HG03520 (cell line): ENCODE data around the gene WBP2NL.

Source experiments
- ATAC-seq: cut with Tn5 transposase; IDR thresholded peaks from one replicate; pipeline ENCODE4 v1.9.1; 2021; ENCODE audit warnings: mild to moderate bottlenecking, moderate library complexity; ENCODE audit not compliant: unreplicated experiment

WBP2NL gene

DNA sequence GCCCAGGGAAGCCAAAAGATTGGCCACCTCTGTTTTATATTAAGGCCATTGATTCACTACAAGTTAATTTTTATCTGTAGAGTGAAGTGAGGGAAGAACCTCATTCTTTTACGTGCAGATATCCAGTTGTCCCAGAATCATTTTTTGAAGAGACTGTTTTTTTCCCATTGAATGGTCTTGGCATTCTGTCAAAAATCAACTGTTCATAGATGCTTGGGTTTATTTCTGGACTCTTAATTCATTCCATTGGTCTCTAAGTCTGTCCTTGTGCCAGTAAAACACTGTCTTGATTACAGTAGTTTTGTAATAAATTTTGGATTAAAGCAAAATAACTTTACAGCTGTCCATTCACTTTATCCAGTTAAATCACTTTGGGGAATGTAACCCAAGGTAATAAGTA is 26.8 kb downstream of the WBP2NL start:
- ATAC-seq = no peak

DNA sequence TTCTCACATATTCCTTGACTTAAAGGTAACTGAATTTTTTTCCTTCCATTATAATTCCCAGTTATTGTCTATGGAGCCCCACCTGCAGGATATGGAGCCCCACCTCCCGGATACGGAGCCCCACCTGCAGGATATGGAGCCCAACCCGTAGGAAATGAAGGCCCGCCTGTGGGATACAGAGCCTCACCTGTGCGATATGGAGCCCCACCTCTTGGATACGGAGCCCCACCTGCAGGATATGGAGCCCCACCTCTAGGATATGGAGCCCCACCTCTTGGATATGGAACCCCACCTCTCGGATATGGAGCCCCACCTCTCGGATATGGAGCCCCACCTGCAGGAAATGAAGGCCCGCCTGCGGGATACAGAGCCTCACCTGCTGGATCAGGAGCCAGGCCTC is 28.1 kb downstream of the WBP2NL start:
- ATAC-seq = no peak

DNA sequence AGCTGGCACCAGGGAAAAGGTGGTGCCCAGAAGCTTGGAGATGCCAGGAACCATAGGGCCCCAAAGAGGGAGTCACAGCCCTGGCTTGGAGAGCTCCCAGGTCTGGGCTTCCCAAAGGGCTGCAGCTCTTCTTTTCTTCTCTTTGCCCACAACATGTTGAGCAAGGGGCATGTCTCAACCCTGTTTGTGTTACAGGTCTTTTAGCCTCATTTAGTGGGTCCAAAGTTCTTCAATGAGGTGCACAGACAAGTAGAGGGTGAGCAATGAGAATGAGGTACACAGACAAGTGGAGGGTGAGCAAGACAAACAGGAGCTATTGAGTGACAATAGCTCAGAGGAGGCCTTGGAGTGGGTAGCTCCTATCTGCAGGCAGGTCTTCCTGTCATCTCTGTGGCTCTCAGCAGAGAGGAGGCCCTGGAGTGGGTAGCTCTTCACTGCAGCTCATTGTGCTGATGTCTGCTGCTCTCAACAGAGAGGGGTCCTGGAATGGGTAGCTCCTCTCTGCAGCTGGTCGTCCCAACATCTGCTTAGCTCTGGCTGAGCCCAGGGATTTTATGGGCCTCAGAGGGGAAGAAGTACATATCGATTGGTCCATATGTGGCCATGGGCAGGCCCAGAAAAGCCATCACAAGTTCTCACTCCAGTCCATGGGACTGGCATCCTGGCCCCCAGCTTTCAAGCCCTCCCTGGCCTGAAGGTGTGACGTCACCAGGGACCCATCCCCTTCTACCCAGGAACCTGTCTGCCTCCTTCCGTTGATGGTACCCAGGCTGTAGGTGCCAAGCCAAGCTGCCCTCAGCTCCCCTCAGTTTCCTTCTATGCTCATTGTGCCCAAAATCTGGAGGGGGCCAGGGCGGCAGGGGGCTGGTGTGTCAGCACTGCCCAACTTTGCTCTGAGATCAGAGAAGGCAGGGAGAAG is 34.9 kb downstream of the WBP2NL start:
- ATAC-seq = no peak

DNA sequence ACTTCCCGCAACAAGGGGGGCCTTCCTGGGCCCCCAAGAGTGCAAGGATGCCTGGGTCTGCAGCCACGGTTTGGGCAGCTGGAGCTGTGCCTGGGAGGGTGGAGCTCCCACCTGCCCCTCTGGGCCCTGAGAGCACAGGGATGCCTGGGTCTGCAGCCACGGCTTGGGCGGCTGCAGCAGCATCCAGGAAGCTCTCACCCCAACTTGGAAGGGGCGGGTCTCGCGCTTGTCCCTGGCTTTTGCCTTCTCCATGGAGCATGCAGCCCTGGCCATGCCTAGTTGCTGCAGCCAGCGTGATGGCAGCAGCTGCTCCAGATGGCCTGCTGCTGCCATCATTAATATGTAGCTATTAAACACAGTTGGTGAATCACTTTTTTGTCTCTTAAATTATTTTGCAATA is 36.7 kb downstream of the WBP2NL start:
- no peak for ATAC-seq

DNA sequence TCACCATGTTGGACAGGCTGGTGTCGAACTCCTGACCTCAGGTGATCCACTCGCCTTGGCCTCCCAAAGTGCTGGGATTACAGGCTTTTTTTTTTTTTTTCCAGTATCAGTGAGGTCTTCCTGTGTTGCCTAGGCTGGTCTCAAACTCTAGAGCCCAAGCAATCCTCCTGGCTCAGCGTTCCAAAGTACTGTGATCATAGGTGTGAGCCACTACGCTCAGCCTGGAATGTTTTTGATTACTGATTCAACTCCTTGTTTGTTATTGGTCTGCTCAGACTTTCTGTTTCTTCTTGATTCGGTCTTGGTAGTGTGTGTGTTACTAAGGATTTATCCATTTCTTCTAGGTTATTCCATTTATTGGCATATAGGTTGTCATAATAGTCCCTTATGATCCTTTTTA is 40.7 kb downstream of the WBP2NL start:
- no peak for ATAC-seq

DNA sequence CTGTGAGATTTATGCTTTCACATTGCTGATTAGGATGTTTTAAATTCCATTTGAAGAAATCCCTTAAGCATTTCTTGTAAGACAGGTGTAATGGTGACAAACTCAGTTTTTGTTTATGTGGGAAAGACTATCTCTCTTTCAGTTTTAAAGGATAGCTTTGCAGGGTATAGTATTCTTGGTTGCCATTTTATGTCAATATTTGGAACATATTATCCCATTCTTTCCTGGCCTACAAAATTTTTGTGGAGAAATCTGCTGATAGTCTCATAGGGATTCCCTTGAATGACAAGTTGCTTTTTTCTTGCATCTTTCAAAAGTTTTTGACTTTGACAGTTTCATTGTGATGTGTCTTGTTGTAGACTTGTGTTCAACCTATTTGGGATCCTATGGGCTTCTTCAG is 43.2 kb downstream of the WBP2NL start:
- no peak for ATAC-seq

DNA sequence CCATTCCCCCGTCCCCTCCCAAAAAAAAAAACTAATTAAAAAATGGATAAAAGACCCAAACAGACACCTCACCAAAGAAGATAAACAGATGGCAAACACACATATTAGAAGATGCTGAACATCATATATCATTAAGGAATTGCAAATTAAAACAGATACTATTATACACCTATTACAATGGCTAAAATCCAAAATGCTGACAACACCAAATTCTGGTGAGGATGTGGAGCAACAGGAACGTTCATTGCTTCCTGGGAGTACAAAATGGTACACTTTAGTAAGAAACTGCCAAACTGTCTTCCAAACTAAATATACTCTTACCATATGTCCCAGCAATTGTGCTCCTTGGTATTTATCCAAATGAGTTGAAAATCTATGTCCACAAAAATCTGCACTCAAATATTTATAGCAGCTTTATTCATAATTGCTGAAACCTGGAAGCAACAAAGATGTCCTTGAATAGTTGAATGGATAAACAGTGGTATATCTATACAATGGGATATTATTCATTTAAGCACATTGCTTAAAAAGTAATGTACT is 52.1 kb downstream of the WBP2NL start:
- ATAC-seq = no peak

DNA sequence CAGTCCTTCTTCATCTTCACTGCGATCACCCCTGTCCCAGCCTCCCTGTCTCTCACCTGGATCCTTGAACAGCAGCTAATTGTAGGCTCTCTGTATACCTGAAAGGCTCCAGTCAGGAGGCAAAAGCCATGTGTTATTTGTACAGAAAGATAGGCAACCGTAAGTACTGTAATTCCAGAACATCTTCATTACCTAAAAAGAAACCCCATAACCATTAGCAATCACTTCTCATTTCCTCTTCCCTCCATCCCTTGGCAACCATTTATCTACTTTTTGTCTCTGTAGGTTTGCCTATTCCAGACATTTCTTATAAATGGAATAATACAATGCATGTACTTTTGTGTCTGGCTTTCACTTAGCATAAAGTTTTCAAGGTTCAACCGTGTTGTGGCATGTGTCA is 54.2 kb downstream of the WBP2NL start:
- no peak for ATAC-seq

DNA sequence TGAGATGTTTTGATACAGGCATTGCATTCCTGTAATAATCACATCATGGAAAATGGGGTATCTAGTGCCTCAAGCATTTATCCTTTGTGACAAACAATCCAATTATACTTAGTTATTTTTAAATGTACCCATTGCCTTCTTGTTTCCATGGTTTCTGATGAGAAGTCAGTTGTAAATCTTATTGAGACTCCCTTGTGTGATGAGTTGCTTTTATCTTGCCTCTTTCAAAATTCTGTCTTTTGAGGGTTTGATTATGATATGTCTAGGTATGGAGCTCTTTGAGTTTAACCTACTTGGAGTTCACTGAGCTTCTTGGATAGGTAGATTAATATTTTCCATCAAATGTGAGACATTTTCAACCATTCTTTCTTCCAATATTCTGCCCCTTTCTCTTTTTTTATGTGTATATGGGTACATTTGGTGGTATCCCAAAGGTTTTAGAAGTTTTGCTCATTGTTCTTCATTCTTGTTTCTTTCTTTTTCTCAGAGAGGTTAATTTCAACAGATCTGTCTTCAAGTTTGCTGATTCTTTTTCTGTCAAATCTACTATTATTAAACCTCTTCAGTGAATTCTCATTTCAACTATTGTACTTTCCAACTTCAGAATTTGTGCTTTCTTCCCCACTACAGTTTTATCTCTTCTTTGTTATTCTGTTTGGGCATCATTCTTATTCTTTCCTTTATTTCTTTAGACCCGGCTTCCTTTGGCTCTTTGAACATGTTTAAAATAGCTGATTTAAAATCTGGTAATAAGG is 58.3 kb downstream of the WBP2NL start:
- ATAC-seq = no peak

DNA sequence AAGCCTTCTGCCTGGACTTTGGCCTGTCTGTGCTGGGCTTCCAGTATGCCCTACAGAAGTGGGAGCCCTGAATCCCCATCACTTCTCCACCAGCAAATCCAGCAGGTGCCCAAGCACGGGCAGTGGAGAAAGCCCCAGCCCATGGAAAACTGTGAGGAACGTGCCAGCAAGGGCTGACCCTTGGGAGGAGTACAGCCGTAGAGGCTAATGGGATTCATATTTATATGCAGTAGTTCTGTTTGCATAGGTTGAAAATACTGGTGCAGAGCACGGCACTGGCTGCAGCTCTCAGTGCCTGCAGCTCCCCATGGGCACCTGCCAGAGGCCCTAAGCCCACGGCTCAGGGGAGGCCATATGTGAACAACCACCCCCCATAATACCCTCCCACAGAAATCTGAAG is 61.9 kb downstream of the WBP2NL start:
- no peak for ATAC-seq

DNA sequence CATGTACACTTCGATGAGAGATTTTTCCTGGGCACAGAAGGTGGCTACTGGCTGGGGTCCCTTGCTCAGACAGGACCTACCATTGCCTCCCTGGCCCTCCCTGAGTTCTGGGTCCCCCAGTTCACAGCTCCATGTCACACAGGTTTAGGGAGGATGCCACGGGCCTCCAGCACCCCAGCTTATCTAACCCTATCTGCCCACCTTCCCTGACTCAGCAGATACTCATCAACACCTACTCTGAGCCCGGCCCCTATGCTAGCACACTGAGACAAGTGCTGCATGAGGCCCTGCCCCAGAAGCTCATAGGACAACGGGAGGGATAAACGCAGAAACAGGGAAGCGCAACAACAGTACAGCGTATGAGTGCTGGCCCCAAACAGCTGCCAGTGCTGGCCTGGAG is 62.5 kb downstream of the WBP2NL start:
- no peak for ATAC-seq

DNA sequence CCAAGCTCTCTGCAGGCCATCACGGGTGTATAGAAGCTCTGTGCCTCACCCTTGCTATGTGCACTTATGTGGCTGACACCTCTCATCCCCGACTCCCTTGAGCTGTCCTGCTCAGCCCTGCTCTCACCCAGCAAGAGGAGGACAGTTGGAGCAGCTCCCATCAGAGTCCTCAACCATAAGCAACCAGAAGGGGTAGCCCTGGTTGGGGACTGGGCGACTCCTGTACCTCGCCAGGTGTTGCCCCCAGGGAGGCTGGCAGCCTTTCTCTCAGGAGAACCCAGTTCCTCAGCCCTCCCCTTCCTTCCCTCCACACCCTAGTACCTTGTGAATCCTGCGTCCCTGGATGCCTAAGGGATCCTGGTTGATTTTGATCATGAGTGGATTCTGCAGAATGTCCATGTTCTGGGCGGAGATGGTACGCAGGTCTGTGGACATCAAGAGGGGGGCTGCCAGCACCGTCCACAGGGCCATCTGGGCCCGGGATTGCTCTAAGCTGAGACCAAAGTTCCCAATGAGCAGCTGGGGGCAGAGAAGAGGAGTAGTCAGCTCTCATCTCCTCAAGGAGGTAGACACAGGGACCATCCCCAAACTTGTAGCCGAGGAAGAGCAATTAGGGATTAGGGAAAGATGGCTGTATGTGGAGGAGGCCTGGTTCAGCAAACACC is 64.0 kb downstream of the WBP2NL start:
- ATAC-seq = no peak

DNA sequence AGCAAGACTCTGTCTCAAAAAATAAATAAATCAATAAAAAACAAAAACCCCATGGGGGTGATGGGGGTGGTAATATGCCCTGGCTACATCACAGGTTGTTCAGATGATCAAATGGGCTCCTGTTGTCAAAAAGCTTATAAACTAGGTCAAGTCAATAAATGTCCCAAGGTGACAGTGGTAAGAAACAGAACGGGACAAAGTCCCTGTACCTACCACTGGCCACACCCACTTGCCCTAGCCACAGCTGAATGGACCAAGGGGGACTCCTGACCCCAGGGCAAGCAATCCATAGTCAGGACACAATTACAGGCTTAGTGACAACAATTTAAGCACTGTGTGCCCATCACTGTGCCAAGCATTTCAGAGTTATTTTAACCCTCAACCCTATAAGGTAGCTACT is 66.0 kb downstream of the WBP2NL start:
- ATAC-seq = no peak

DNA sequence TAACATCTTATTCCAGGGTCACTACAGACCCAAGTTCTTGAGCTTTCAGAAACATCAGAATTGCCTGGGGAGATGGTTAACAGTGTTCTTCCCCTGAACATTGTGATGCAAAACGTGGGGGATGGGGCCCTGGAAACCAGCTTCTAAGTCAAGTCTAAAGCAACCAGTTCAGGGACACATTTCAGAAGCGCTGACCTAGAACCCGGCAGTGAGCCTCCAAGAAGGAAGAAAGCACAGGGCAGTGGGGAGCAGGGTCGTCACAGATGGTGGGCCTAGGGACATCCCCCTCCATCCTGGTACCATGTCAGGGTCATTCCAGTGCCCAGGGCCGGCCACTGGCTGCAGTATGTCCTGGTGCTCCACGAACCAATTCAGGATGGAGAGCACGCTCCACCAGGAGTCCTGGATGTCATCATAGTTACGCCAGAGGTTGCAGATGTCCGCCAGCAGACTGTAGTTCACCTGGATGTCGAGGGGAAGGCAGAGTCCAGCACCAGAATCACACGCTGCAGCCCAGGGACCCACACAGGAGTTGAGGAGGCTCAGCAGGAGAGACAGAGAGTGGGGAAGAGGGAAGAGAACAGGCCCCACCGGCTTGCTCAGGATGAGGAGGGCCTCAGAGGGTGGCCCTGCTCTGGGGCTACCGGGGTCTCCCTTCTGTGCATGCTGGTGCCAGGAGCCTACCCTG is 67.0 kb downstream of the WBP2NL start:
- no peak for ATAC-seq

DNA sequence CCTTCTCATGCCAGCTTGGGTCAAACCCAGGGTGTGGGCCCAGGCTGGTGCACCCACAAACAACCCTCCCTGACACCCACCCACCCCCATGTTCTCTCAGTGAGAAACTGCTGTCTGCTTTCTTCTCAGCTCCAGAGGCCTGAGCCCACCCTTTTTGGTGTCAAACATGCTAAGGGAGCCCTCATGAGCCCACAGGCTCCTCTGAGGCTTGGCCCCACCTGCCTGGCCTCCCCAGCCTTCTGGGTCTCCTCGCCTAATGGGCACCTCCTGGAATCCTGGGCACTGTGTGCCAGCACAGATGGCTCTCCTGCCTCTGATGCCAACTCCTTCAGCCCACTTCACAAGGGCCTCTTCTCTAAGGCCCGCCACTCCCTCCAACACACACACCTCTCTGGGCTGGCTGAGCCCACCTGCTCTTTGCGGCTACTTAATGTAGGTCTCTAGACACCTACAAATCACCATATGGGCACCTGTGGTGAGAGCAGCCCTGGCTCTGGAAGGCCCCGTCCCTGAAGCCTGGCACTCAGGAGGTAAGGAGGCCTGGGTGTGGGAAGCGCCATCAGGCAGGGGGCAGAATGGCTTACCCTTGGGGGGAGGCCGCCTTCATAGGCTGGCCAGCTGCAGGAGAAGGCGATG is 67.7 kb downstream of the WBP2NL start:
- ATAC-seq = no peak

DNA sequence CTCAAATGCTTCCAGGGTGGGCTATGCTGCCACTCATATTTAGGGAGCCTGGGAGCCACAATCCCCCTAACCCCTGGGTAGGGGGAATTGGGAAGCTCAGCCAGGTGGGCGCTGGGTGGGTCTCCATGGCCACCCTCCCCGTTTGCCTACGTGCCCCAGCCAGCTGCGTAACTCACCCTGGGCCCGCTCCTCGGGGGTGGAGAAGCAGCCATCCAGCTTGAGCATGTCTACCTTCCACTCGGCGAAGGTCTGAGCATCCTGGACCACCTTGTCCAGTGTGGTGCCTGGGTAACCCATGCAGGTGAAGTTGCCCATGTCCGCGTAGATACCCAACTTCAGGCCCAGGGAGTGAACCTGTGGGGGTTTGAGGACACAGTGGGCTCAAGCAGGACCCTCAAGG is 68.3 kb downstream of the WBP2NL start:
- no peak for ATAC-seq

DNA sequence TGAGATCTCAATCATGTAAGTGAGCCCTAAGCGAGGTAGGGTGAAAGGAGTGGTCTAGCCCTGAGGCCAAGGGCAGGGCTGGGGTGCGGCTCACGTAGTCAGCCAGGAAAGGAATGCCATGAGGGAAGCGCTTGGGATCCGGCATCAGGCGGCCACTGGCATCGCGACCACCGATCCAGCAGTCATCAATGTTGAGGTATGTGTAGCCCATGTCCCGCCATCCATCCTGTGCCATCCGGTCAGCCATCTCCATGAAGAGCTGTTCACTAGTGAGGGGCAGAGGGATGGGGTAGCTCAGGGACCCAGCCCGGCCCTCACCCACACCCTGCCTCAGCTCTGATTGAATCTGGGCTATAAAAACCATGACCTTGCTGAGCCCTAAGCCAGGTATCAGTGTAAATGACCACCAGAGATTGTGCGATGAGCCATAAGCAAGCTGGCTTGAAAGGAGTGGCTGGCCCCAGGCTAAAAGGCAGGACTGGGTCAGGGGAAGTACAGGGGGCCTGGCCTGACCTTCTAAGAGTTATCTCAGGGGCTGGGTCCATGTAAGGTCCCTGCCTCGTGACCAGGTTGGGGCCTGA is 69.2 kb downstream of the WBP2NL start:
- no peak for ATAC-seq

DNA sequence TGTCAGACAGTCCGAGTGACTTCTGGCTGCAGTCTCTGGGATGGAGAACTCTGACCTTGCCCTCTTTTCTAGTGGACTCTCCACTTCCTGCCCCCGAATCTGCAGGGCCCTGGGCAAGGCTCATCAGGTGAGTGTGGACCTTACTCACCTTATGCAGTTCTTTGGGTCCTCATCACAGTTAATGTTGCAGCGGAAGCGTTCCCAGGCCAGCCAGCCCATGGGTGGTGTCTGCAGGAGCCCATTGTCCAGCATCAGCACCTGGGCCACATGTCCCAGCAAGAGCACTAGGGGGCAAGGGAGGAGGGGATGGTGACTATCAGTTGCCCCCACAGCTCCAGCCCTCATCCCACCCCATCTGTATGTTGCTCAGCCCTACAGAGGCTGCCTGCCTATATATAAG is 69.7 kb downstream of the WBP2NL start:
- no peak for ATAC-seq

DNA sequence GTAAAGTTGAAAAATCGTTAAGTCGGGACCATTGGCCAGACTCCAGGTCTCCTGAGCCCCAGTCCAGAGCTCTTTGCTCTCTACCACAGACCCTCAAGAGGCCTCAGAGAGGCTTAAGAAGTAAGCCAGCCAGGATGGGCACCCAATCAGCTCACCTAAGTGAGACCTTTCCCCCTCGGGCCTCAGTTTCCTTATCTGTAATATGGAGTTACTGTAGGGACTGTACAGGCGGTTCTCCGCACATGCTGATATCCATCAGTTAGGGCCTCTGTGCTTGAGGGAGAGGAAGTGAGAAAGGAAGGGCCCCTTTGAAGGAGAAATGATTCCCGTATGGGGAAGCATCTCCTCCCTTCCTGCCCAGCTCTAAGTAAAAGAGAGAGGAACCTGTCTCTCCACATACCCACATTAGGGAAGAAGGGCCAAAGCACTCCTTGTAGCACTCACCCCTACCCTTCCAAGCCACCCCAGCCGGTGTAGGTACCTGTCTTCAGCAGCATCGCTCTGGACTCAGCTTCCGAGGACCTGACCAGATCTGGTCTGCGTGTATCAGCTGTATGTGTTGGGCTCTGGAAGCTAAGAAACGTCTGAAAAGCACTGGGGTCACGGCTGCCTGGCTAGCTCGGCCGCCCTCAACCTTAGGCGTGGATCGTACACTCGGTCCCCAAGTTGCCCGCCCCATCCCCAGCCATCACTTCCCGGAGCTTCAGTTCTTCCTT is 71.4 kb downstream of the WBP2NL start:
- peak; percentile 2 for ATAC-seq
